Inflammatory macrophage treated with lipopolysaccharide for 4 hours (primary cell): ENCODE results near the gene CXXC5.
"Not testable (repeated sequence)": the region's sequence is repeated elsewhere in the genome, so short reads cannot be mapped to it uniquely, and the experiment has no call there.

Source experiments
- DNase-seq: peaks from one replicate; pipeline ENCODE4 v3.0.0-alpha.2; 2020

Gene CXXC5

DNA sequence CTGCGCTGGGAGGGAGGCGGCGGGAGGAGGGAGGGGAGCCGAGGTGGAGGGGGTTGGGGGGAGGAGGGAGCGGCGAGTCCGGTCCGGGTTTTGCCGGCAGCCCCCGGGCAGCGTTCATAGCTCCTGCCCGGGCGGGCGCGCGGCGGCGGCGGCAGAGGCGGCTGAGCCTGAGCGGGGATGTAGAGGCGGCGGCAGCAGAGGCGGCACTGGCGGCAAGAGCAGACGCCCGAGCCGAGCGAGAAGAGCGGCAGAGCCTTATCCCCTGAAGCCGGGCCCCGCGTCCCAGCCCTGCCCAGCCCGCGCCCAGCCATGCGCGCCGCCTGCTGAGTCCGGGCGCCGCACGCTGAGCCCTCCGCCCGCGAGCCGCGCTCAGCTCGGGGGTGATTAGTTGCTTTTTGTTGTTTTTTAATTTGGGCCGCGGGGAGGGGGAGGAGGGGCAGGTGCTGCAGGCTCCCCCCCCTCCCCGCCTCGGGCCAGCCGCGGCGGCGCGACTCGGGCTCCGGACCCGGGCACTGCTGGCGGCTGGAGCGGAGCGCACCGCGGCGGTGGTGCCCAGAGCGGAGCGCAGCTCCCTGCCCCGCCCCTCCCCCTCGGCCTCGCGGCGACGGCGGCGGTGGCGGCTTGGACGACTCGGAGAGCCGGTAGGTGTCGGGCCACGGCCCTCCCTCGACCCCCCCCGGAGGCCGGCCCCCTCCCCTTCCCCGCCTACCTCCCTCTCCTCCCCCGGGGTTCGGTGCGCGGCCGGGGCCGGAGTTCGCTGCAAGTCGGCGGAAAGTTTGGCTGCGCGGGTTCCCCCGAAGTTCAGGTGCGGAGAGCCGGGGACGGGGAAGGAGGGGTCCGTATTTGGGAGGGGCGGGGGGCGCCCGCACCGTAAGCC is at the start of gene CXXC5:
CXXC5 (plus strand) TSS at position 145 of the 877 bp plus-strand sequence. CDS start 32,175 bp downstream, outside the sequence.
- peak; percentile 71 for DNase-seq

DNA sequence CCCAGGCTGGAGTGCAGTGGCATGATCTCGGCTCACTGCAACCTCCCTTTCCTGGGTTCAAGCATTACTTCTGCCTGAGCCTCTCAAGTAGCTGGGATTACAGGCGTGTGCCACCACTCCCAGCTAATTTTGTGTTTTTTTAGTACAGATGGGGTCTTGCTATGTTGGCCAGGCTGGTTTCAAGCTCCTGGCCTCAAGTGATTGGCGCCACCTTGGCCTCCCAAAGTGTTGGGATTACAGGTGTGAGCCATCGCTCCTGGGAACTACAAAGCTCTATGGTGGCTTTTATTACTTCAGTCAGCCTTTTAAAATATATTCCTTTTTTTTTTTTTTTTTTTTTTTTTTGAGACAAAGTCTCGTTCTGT is 49.6 kb upstream of the CXXC5 start:
- not testable (repeated sequence) for DNase-seq

- peak; percentile 12 for DNase-seq
These were observed 47.7 kb upstream of the CXXC5 start for GRCh38 chr5:139600336-139600949.

DNA sequence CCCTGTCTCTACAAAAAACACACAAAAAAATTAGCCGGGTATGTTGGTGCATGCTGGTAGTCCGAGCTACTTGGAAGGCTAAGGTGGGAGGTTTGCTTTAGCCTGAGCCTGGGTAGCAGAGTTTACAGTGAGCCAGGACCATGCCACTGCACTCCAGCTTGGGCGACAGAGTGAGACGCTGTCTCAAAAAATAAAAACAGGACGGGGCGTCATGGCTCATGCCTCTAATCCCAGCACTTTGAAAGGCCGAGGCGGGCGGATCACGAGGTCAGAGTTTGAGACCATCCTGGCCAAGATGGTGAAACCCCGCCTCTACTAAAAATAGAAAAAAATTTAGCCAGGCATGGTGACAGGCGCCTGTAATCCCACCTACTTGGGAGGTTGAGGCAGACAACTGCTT is 46.7 kb upstream of the CXXC5 start:
- no peak for DNase-seq

DNA sequence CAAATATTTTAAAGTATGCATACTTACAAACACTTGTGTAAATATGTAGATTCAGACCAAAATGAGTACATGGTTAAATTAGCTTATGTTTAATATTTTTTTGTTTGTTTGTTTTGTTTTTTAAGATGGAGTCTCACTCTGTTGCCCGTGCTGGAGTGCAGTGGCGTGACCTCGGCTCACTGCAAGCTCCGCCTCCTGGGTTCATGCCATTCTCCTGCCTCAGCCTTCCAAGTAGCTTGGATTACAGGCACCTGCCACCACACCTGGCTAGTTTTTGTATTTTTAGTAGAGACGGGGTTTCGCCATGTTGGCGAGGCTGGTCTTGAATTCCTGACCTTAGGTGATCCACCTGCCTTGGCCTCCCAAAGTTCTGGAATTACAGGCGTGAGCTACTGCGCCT is 46.2 kb upstream of the CXXC5 start:
- not testable (repeated sequence) for DNase-seq

DNA sequence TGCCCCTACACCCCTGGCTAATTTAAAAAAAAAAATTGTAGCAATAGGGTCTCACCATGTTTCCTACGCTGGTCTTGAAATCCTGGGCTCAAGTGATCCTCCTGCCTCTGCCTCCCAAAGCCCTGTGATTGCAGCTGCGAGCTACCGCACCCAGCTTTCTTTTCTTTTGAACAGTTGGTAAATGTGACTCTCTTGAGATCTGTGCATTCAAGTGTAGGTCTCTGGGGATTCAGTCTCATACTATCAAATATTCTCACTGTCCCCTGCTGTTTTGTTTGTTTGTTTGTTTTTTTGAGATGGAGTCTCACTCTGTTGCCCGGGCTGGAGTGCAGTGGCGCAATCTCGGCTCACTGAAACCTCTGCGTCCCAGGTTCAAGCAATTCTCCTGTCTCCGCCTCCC is 42.3 kb upstream of the CXXC5 start:
- no peak for DNase-seq

DNA sequence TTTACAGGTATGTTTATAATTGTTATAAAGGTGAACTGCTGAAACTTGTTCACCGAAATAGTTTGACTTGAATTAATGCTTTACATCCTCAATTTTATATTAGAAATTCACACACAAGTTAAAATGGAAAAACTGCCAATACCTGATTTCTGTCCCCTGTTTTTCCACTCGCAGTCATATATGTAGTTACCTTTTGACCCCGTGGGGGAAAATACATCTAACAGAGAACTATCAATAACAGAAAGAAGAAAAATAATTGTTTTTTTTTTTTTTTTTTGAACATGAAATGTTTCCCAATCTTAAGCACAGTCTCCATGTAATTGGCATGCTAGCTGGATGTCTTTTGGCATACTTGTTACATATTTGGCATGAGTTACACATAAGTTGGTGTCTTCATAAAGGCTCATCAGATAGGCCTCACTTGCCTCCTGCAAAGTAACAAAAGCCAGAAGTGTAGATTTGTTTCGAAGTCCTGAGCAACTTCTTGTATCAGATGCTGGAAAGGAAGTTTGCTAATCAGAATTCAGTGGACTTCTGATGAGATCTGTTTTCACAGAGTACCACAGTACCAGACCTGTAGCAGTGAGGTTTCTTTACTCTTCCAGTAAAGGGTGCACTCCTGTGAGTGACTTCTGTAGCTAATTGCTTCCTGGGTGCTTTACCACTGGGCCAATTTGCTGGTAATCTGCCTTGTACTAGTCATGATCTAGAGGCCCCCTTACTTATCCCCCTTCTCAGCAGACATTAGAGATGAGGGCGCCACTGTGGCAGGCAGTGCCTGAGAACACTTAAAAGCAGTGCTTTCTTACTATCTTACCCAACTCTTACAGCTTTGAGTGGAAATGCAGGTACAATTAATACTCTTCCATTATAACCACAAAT is 36.2 kb upstream of the CXXC5 start:
- DNase-seq, result no peak

DNA sequence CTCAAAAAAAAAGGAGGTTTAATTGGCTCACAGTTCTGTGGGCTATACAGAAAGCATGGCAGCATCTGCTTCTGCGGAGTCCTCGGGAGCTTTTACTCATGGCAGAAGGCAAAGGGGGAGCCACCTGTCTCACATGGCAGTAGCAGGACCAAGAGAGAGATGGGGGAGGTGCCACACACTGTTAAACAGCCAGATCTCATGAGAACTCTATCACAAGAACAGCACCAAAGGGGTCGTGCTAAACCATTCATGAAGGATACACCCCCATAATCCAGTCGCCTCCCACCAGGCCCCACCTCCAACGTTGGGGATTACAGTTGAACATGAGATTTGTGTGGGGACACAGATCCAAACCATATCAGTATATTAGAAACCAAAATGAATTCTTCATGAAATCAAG is 28.3 kb upstream of the CXXC5 start:
- no peak for DNase-seq

GRCh38 chr5:139625398-139625797 is 22.8 kb upstream of the CXXC5 start:
- DNase-seq, result not testable (repeated sequence)

- DNase-seq, result no peak
These were observed 17.3 kb upstream of the CXXC5 start for GRCh38 chr5:139630855-139631254.

GRCh38 chr5:139631520-139632165 is 16.5 kb upstream of the CXXC5 start:
- DNase-seq, result no peak

DNA sequence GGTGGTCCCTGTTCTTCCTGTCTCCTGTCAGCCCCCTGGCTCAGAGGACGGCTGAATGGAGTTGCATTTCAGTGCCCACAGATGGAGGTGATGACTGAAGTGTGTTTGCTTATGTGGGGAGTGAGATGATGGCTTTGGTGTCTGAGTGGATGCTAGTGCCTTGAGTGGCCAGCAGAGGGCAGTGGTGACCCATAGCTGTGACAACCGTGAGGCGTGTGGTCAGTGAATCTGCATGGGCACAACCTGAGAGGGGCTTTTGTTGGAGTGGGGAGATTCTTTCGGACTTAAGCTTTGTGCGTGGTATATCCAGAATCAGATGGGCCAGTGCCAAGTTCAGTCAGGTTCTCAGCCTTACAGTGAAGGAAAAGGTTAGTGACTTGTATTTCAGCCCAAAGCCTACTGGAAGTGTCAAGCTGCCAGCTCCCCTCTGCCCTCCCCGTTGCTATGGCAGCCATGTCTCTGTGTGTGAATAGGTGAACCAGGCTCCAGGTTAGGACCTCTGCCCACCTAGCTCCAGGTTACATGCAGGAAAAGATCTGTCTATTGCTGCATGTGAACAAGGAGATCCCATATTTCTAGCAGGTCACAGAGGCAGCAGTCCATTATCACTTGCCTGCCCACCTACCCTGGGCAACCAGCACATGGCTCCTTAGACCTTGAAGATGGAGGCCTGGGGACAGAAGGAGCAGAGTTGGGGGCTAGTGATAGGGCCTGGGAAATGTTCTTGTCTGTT is 14.7 kb upstream of the CXXC5 start:
- peak; percentile 60 for DNase-seq

GRCh38 chr5:139634028-139634325 is 14.2 kb upstream of the CXXC5 start:
- DNase-seq, result no peak

DNA sequence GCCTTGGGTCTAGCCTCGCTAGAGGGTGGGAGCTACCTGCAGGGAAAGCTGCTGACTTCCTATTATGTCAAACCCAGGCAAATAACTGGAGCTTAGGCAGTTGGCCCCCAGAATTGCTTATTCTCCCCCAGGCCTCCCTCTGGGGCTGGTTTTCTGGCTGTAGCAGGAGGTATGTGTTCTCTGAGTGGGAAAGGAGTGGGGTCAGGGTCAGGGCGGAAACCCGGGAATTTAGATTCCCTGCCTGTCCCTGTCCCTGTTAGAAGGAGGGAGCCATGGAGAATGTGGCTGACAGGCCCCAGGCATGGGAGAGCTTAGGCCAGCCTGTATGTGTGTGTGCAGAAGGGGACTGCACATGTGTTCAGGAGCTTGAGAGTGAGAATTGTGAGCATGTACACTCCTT is 13.6 kb upstream of the CXXC5 start:
- no peak for DNase-seq

DNA sequence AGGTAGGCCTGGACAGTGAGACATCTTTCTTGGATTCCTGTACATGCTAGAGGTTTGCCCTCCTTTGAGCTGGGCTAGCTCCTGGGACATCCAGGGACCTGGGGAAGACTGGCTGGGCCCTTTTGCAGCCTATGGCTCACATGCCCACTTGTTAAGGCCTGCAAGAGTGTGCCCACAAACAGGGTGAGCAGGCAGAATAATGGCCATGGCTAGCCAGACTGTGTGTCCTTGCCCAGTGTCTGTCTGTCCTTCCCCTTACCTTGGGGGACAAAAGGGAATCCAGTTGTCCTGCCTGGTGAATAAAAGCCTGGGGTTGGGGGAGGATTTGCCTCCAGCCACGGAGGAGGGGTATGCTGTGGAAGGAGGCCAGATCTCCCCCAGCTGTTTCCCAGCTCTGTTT is 13.0 kb upstream of the CXXC5 start:
- no peak for DNase-seq

- DNase-seq, result peak; percentile 79
These were observed 12.4 kb upstream of the CXXC5 start for GRCh38 chr5:139635606-139636206.

DNA sequence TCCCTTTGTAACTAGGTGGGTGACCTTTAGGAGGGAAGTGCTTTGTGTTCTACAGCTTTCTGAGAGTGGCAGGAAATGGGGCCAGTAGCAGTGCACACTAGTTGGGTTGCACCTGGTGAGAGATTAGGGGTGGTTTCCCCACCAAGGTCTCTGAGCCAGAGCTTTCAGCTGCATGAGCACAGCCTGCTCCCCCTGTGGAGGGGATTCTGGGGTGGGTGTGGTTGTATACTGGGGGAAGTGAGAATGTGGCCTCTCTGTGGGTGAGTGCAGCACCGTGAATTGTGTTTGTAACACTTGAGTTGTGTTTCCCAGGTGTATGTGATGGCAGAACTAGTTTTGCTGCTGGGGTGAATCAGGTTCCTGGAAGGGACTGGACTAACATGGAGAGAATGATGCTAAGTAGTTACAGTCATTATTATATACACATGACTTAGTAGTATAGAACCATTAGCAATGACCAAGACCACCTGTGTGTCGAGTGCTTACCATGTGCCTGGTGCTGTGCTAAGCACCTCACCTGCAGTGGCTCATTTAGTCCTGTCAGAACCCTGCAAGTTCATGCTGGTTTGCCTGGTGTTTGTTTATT is 11.8 kb upstream of the CXXC5 start:
- DNase-seq, result no peak

- DNase-seq, result no peak
These were observed 11.2 kb upstream of the CXXC5 start for GRCh38 chr5:139636975-139637408.

DNA sequence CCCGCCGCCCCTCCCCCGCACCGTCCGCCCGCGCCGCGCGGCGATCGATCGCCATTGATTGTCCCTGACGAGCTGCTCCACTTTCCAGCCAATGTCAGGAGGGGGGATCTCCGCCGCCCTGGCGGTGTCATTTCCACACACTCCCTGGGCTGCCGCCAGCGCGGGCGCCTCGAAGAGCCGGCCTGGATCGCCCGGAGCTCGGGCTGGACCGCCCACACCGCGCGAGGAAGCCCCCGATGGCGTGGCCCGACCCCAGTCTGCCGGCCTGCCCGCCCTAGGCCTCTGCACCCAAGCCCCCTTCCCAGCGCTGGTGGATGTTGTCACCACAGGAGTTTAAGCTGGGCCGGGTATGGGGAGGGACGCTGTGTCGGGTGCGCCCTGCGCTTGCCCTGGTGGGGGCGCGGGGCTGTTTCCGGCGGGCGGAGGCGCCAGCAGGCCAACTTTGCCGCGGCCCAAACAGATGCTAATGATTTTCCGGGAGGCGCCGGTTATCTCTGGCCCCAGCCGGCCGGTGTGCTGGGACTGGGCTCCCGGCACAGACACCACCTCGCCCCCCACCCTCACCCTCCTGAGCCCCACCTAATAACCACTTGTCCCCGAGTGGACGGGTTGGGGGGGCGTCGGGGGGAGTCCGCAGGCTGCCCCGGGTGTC is 10.6 kb upstream of the CXXC5 start:
- DNase-seq, result peak; percentile 62

- DNase-seq, result peak; percentile 63
These were observed 9.9 kb upstream of the CXXC5 start for GRCh38 chr5:139638090-139638735.
